ENCODE results near the gene PEX3.

- TF ChIP-seq EZH2phosphoT487 (IDR thresholded peaks at IDR 0.05; ENCODE audit: borderline replicate concordance, low read length) = no peak
- no peak for TF ChIP-seq CTCF (conservative IDR thresholded peaks at IDR 0.05; ENCODE audit: low read depth, low read length)
These were observed 7.5 kb upstream of the PEX3 start for GRCh38 chr6:143443096-143443495.
